ENCODE data around the gene ALKBH8.

The ALKBH8 gene

DNA sequence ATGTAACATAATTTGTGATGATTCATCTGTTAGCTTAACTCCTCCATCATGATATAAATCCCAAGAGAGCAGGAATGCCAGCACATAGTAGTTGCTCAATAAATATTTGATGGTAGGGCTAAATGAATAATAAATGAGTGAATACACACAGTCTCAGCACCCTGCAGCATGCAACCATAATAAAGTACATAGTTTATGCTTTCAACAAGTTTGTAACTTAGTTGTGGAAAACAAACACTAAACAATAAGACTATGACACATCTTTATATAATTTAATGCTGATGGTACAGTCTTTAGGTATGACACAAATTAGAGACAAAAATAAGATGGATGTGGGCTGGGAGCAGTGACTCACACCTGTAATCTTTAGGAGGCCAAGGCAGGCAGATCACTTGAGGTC, 3.8 kb downstream of the ALKBH8 start:
- DNase-seq (ENCODE audit: low spot score), result no peak
- TF ChIP-seq, protein P1, sequence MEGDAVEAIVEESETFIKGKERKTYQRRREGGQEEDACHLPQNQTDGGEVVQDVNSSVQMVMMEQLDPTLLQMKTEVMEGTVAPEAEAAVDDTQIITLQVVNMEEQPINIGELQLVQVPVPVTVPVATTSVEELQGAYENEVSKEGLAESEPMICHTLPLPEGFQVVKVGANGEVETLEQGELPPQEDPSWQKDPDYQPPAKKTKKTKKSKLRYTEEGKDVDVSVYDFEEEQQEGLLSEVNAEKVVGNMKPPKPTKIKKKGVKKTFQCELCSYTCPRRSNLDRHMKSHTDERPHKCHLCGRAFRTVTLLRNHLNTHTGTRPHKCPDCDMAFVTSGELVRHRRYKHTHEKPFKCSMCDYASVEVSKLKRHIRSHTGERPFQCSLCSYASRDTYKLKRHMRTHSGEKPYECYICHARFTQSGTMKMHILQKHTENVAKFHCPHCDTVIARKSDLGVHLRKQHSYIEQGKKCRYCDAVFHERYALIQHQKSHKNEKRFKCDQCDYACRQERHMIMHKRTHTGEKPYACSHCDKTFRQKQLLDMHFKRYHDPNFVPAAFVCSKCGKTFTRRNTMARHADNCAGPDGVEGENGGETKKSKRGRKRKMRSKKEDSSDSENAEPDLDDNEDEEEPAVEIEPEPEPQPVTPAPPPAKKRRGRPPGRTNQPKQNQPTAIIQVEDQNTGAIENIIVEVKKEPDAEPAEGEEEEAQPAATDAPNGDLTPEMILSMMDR (IDR thresholded peaks at IDR 0.05; ENCODE audit: extremely low read depth, missing control alignments), result no peak

DNA sequence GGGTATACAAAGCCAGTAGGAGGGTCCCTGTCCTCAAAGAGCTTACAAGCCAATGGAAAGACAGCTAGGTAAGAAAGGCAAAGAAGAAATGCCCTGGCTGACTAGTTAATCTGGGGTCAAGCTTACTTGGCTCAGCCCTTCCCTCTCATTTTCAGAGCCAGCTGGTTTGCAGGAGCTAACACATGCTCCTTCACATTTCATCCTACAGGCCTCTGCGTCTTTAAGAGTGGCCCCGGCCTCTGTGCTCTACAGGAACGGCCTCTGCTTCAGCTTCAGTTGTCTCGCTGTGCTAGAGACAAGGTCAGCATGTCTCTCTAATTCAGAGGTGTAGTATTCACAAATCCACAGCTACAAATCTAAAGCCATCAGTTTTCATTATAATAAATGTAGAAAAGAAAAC, 15.2 kb downstream of the ALKBH8 start:
- TF ChIP-seq, protein P1 (IDR thresholded peaks at IDR 0.05; ENCODE audit: extremely low read depth, missing control alignments), result no peak
- no peak for DNase-seq (ENCODE audit: low spot score)

DNA sequence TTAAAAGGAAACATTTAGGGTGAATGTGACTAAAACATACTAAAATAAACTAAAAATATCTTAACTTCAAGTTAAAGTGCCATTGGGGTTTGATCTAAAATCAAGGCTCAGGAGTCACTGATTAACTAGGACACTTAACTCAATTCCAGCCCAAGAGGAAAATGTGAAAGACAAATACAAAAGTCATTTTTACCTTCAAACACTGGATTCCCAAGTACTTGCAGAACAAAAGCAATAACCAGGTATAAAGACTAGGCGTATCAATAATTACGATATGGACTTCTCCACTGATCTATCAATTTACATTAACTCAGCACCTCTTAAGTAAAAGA, 15.6 kb downstream of the ALKBH8 start:
- TF ChIP-seq, protein P1 (IDR thresholded peaks at IDR 0.05; ENCODE audit: extremely low read depth, missing control alignments), result no peak
- DNase-seq (ENCODE audit: low spot score), result no peak

DNA sequence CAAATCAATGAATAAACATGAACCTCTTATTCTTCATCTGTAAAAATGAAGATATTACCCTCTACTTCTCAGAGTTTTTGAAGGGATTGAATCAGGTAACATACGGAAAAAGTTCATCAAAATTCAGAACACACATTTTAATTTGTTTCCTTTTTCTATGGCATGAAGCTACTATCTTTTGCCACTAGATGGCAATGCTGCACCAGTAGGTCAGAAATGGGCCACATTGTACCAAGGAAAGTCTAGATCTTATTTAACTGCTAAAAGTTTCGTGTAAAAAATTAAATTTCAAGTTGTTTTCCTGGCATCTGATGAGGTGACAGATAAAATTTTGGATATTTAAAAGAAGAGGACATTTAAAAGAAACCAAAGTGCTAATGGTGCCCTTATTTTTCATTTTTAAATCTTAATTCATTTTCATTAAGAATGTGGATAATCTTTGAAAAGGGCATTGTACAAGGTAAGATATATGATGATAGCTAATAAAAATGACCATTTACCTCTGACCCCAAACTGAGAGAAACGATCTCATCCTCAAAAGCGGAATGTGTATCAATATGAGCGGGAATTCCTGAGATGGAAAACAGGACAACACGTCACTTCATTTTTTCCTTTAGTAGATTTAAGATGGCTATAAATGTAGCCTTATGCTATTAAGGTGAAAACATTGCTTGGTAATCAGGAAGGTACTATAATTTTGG, 16.1 kb downstream of the ALKBH8 start:
- TF ChIP-seq, protein P1 (IDR thresholded peaks at IDR 0.05; ENCODE audit: extremely low read depth, missing control alignments), result peak; percentile 78
- DNase-seq (ENCODE audit: low spot score), result peak; percentile 29

DNA sequence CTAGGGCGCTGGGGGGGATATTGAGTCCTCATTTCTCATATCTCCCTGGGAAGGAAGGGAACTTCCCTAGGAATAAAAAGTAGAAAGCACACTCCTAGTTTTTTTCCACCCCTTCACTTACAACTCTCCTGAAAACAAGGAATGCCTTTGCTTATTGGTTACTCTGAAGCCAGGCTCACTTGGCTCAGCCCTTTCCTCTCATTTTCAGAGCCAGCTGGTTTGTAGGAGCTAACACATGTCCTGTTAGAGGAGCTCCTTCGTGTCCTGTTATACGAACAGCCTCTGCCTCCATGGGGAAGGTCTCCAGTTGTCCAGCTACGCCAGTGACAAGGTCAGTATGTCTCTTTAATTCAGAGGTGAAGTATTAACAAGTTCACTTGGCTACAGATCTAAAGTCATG, 17.6 kb downstream of the ALKBH8 start:
- DNase-seq (ENCODE audit: low spot score), result no peak
- TF ChIP-seq, protein P1 (IDR thresholded peaks at IDR 0.05; ENCODE audit: extremely low read depth, missing control alignments), result no peak

DNA sequence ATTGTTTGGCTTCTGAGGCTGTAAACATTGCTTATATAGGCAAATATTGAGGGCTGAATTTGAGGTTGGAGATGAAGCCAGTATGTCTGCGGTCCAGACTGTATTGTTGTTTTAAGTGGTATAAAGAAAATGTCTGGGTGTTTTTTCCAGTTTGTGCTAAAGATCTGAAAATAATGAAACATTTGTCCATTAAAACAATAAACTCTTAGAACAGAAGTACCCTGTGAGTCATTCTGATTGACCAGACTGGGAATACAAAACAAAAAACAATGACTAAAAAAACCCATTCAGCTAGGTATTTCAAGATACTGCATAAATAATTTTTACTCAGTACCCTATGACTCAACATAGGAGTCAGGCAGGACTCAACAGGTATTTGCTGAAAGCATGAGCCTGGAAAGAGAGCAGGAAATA, 20.4 kb downstream of the ALKBH8 start:
- no peak for DNase-seq (ENCODE audit: low spot score)
- TF ChIP-seq, protein P1 (IDR thresholded peaks at IDR 0.05; ENCODE audit: extremely low read depth, missing control alignments), result no peak

DNA sequence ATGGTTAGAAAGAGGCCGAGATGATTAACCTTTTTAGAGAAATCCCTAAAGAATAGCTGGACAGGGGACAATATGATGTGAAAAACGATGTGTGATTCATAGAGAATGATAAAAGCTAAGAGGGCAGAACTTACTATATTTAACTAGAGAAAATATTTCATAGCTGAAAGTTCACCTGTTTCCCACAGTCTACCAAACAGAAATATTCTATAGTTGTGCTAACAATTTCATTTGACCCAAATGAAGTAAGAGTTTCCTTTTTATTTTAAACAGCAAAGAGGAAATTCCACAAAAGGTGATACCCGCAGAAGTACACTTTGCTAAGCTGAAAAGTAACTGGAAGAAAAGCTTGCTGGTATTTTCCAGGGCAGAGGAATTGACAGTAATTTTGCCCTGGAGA, 26.7 kb downstream of the ALKBH8 start:
- TF ChIP-seq, protein P1 (IDR thresholded peaks at IDR 0.05; ENCODE audit: extremely low read depth, missing control alignments), result no peak
- DNase-seq (ENCODE audit: low spot score), result no peak

Measured in GM20000 (cell line).